K562 treated with DMSO at 1 percent for 48 hours (cell line): Measurements from ENCODE around the gene HM13. TPM values are rescaled to one million over a fixed set of nuclear protein-coding genes. Genes with fewer than 3 reads are reported as not detected.

Experiments used
- total RNA-seq: library from RNA; unstranded; fragments of 300-600 nt; gene quantifications from 2 replicates; pipeline ENCODE4 v1.2.3, GENCODE V29; 2022; ENCODE audit warnings: low replicate concordance; ENCODE audit errors: extremely low read depth

HM13 gene, protein sequence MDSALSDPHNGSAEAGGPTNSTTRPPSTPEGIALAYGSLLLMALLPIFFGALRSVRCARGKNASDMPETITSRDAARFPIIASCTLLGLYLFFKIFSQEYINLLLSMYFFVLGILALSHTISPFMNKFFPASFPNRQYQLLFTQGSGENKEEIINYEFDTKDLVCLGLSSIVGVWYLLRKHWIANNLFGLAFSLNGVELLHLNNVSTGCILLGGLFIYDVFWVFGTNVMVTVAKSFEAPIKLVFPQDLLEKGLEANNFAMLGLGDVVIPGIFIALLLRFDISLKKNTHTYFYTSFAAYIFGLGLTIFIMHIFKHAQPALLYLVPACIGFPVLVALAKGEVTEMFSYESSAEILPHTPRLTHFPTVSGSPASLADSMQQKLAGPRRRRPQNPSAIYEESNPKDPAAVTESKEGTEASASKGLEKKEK
- total RNA-seq = not detected in 2 replicates

DNA sequence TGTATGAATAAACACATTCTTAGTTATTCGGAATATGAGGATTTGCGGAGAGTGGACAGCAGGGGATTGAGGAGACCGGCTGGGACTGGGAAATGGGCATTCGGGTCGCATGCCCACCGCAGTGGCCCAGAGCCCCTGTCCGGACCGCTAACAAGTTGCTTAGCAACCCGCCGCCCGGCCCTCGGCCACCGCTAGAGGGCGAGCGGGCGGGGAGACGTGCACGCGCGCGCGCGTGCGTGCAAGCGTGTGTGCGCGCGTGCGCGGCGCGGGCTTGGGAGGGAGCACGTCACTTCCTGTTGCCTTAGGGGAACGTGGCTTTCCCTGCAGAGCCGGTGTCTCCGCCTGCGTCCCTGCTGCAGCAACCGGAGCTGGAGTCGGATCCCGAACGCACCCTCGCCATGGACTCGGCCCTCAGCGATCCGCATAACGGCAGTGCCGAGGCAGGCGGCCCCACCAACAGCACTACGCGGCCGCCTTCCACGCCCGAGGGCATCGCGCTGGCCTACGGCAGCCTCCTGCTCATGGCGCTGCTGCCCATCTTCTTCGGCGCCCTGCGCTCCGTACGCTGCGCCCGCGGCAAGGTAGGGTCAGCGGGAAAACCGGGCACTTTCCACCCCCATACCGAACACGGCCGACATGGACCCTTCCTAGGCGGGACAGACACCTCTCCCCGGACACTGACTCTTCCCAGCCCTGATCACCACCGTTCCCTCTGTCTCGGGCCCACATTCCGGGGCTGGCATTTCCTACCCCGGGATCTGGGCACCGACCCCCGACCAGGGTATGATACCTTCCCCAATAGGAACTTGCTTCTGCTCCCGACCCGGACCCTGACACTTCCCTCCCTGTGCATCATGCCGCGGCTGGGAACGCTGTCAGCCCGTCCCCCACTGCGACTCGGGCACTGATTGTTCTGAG, at the start of gene HM13:
Gene HM13, plus strand, starts transcription at position 289 of the 918 bp plus-strand sequence. Its CDS starts 110 bp downstream, at position 399.

DNA sequence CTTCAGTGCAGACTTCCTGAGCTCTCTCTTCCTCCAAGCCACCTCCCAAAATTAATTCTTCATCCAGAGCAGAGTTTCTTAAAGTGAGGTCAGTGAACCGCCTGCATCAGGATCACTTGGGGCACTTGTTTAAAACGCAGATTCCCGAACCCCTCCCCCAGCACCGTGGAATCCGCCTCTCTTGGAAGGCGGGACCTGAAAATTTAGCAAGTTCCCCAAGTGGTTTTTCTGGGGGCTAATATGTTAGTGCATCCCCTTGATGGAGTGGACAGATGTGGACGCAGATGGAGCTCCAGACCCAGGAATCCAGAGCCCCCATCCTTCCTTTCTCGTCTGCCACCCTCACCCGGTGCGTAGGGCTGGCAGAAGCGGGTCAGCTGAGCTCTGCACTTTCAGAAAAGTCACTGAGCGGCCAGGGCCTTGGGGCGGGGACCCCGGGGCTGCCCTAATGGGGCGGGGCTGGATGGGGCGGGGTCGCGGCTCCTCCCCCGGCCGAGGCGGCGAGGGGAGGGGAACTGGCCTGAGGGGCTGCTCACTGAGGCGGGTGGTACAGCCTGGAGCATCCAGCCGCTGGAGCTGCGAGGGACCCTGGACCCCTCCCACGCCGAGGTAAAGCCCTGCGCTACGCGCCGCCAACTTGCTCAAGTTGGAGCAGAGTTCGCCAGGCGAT, 39.3 kb upstream of the HM13 start, which contains the start of the genes DEFB124 and REM1:
Gene DEFB124, minus strand, starts transcription at position 370 of the 670 bp plus-strand sequence. CDS start 2,114 bp downstream, outside the sequence.
Gene REM1, plus strand, starts transcription at position 531 of the 670 bp plus-strand sequence. CDS start 1,158 bp downstream, outside the sequence.

DNA sequence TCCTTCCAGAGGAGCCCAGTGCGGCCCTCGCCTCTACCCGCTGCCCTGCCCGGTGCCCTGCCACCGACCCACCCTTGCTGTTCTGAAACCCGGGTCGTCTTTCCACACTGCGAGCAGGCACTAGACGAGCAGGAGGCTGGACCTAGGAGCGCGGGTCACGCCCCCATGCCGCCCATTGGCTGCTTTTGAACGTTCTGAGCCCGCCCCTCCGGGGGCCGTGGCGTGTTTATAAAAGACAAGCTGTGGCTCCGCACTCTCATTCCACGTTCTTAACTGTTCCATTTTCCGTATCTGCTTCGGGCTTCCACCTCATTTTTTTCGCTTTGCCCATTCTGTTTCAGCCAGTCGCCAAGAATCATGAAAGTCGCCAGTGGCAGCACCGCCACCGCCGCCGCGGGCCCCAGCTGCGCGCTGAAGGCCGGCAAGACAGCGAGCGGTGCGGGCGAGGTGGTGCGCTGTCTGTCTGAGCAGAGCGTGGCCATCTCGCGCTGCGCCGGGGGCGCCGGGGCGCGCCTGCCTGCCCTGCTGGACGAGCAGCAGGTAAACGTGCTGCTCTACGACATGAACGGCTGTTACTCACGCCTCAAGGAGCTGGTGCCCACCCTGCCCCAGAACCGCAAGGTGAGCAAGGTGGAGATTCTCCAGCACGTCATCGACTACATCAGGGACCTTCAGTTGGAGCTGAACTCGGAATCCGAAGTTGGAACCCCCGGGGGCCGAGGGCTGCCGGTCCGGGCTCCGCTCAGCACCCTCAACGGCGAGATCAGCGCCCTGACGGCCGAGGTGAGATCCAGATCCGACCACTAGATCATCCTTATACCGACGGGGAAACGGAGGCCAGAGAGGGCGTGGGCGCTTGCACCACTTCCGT, 91.0 kb downstream of the HM13 start, which contains the start of gene ID1:
Gene ID1, plus strand, starts transcription at position 259 of the 871 bp plus-strand sequence. Its CDS starts 99 bp downstream, at position 358.

Other genes starting within 250 kb of the HM13 start
- not detected in 2 replicates for gene DEFB116, start 205.9 kb upstream of the HM13 start, total RNA-seq
- gene DEFB118, start 145.8 kb upstream of the HM13 start, total RNA-seq = not detected in 2 replicates
- gene DEFB119, start 123.9 kb upstream of the HM13 start, total RNA-seq = not detected in 2 replicates
- not detected in 2 replicates for gene DEFB121, start 108.2 kb upstream of the HM13 start, total RNA-seq
- gene DEFB123, start 73.8 kb upstream of the HM13 start, total RNA-seq = not detected in 2 replicates
- gene DEFB124, start 39.3 kb upstream of the HM13 start, total RNA-seq = not detected in 2 replicates
- gene REM1, start 39.2 kb upstream of the HM13 start, total RNA-seq = not detected in 2 replicates
- not detected in 2 replicates for gene ID1, start 90.8 kb downstream of the HM13 start, total RNA-seq
- gene COX4I2, start 123.5 kb downstream of the HM13 start, total RNA-seq = not detected in 2 replicates
- not detected in 2 replicates for gene BCL2L1, start 208.4 kb downstream of the HM13 start, total RNA-seq
- gene TPX2, start 224.8 kb downstream of the HM13 start, total RNA-seq = 210 TPM in 1 of 2 replicates, not detected in the other